Measurements from ENCODE around the gene TRAPPC13. TPM values are rescaled to one million over a fixed set of nuclear protein-coding genes. Genes with fewer than 3 reads are reported as not detected.

The TRAPPC13 gene
- total RNA-seq, 2 donors from 2014 or later: 11.7 to 18.9 TPM

- DNase-seq (ENCODE audit: low spot score): no peak
- H3K4me1 ChIP-seq: no peaks in the 10 kb centered on the region
- H3K27ac ChIP-seq: no peak overlapping the region
- no peaks in the 10 kb centered on the region for H3K36me3 ChIP-seq
- H3K27me3 ChIP-seq: no peaks in the 10 kb centered on the region
- TF ChIP-seq CTCF (IDR thresholded peaks at IDR 0.05): no peak
- H3K4me3 ChIP-seq: no peak overlapping the region
- H3K9me3 ChIP-seq: no peaks in the 10 kb centered on the region
Observed at GRCh38 chr5:65693121-65693520, 68.3 kb downstream of the TRAPPC13 start.

GRCh38 chr5:65695162-65695755 lies 70.4 kb downstream of the TRAPPC13 start:
- Histone ChIP-seq H3K4me1 (no peaks in the 10 kb centered on the region), H3K4me3 (no peak overlapping the region), H3K9me3 (no peaks in the 10 kb centered on the region), H3K27me3 (no peaks in the 10 kb centered on the region), H3K36me3 (no peaks in the 10 kb centered on the region), H3K27ac (no peak overlapping the region)
- no peak for TF ChIP-seq CTCF (IDR thresholded peaks at IDR 0.05)
- DNase-seq (ENCODE audit: low spot score): no peak

- DNase-seq (ENCODE audit: low spot score): no peak
- Histone ChIP-seq H3K27me3 (no peaks in the 10 kb centered on the region), H3K36me3 (no peaks in the 10 kb centered on the region), H3K9me3 (no peaks in the 10 kb centered on the region), H3K4me1 (no peaks in the 10 kb centered on the region), H3K27ac (no peak overlapping the region), H3K4me3 (no peak overlapping the region)
- no peak for TF ChIP-seq CTCF (IDR thresholded peaks at IDR 0.05)
Observed at GRCh38 chr5:65695896-65696295, 71.1 kb downstream of the TRAPPC13 start.

GRCh38 chr5:65696892-65697291 lies 72.1 kb downstream of the TRAPPC13 start:
- H3K4me1 ChIP-seq: no peaks in the 10 kb centered on the region
- no peaks in the 10 kb centered on the region for H3K36me3 ChIP-seq
- no peak overlapping the region for H3K4me3 ChIP-seq
- H3K27ac ChIP-seq: no peak overlapping the region
- H3K9me3 ChIP-seq: no peaks in the 10 kb centered on the region
- DNase-seq (ENCODE audit: low spot score): no peak
- no peak for TF ChIP-seq CTCF (IDR thresholded peaks at IDR 0.05)
- no peaks in the 10 kb centered on the region for H3K27me3 ChIP-seq

- no peaks in the 10 kb centered on the region for H3K4me1 ChIP-seq
- no peaks in the 10 kb centered on the region for H3K9me3 ChIP-seq
- DNase-seq (ENCODE audit: low spot score): no peak
- peaks cover 11% of the 10 kb centered on the region for H3K36me3 ChIP-seq
- no peak overlapping the region for H3K27ac ChIP-seq
- no peak overlapping the region for H3K4me3 ChIP-seq
- no peak for TF ChIP-seq CTCF (IDR thresholded peaks at IDR 0.05)
- H3K27me3 ChIP-seq: no peaks in the 10 kb centered on the region
Observed at GRCh38 chr5:65699338-65699737, 74.5 kb downstream of the TRAPPC13 start.

- Histone ChIP-seq H3K27me3 (no peaks in the 10 kb centered on the region), H3K36me3 (peaks cover 11% of the 10 kb centered on the region), H3K4me3 (no peak overlapping the region), H3K27ac (no peak overlapping the region), H3K9me3 (no peaks in the 10 kb centered on the region), H3K4me1 (no peaks in the 10 kb centered on the region)
- no peak for DNase-seq (ENCODE audit: low spot score)
- TF ChIP-seq CTCF (IDR thresholded peaks at IDR 0.05): no peak
Observed at GRCh38 chr5:65702036-65702435, 77.2 kb downstream of the TRAPPC13 start.
